SU-DHL-6 (cell line): ENCODE data around the gene KCNAB3.

ENCODE experiments used
- CTCF ChIP-seq: fragments of 200-600 bp; sonication (generic); IDR thresholded peaks from one replicate; pipeline ENCODE4 v1.5.1; 2017; ENCODE audit warnings: antibody characterized with exemption, mild to moderate bottlenecking, low read length, moderate library complexity; ENCODE audit not compliant: insufficient read depth, poor library complexity, severe bottlenecking
- EZH2phosphoT487 ChIP-seq: fragments of 200-600 bp; sonication (generic), shearing (Covaris generic); conservative IDR thresholded peaks from 2 replicates; pipeline ENCODE4 v1.6.1; 2018; ENCODE audit warnings: mild to moderate bottlenecking, antibody characterized with exemption, low read length, moderate library complexity, mixed read lengths

DNA sequence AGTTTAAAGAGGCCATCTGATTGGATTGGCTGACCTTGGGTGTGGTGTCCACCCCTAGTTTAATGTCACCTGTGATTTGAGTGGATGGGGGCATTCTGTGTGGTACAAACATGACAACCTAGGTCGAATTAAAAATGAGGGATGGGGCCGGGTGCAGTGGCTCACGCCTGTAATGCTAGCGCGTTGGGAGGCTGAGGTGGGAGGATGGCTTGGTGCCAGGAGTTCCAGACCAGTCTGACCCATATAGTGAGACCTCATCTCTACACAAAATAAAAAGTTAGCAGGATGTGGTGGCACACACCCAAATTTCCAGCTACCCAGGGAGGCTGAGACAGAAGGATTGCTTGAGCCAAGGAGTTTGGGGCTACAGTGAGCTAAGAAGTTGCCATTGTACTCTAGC, 16.8 kb upstream of the KCNAB3 start:
- TF ChIP-seq CTCF (no peak), EZH2phosphoT487 (no peak)
